HG03280 (cell line): ENCODE results near the gene PAQR9.
A peak's percentile ranks its signal among the peaks of the same experiment; 100 is the strongest.
"Not testable (repeated sequence)": the region's sequence is repeated elsewhere in the genome, so short reads cannot be mapped to it uniquely, and the experiment has no call there.

Experiments
- ATAC-seq: cut with Tn5 transposase; IDR thresholded peaks from one replicate; pipeline ENCODE4 v1.9.1; 2021; ENCODE audit warnings: mild to moderate bottlenecking, moderate library complexity; ENCODE audit not compliant: unreplicated experiment

Gene PAQR9

DNA sequence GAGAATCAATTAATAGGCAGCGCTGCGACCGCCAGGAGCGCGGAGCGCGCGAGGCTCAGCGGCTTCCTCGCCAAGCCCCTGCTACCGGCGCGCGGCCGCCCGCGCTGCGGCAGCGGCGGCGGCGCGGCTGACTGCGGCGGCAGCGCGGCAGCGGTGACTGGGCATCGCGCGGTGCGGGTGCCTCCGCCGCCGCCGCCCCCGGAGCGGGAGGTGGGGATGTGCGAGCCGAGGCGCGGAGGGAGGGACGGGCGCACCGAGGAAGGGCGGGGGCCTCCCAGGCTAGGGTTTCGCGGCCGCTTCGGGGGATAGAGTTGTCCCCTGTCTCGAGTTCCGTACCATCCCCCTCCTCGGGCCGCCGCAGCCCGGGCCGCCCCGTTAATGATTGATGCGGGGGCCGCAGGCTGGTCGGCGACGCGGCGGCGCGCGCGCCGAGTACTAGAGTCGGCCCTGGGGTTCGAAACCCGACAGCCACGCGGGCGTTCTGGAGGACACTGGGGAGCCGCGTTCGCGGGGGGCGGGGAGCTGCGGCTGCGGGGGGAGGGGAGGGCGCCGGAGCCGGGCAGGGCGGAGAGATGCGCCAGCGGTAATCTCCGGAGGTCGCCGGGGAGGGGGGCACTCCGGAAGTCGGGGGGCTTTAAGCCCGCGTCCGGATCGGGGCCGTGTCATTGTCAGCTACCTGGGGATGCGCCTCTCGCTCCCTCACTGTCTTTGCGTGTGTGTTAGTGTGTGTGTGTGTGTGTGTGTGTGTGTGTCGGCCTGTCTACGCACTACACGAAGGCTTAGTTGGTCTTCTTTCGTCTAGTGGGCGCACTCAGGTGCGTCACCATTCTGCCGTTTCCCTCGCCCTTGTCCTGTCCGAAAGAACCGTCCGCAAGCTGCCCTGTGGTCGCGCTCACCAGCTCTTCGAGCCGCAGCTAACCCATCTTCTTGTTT is at the start of gene PAQR9:
PAQR9 (minus strand) TSS at position 159 of the 933 bp plus-strand sequence. CDS start 338 bp downstream, outside the sequence.
- ATAC-seq: no peak

DNA sequence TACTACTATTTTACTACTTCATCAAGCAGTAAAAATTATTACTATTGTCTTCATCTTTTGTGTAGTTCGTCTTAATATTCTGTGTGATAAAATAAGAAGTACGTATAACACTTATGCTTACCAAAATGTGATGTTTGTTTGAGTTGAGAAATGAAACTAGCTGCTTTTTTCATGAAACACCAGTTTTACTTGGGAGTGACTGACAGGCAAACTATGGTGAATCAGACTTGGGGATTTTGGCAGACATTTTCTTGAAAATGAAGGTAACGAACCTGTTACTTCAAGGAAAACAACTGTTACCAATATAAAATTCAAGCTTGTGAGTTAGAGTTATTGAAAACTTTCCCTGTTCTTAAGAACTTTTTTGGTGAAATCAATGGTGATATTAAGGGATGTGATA is 48.2 kb upstream of the PAQR9 start:
- ATAC-seq: no peak

DNA sequence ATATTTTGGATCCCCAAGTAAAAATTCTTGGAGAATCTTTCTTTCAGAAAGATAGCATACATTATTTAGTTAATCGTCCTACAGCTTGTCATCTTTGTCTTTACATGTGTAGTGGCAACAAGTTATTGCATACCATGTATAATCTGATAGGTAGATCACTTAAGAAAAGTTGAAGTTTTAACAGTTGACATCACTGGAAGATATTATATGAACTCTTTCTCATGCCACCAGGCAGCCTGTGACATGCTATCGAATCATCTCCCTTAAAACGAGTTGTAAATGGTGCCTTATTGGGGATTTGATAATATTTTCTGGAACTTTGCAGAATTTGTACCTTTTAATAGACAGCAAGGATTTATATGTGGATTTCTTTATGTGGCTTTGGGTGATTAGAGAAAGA is 46.5 kb upstream of the PAQR9 start:
- no peak for ATAC-seq

- ATAC-seq: no peak
Observed at GRCh38 chr3:143004823-143005222, 41.3 kb upstream of the PAQR9 start.

- ATAC-seq: no peak
Observed at GRCh38 chr3:143002727-143003126, 39.3 kb upstream of the PAQR9 start.

DNA sequence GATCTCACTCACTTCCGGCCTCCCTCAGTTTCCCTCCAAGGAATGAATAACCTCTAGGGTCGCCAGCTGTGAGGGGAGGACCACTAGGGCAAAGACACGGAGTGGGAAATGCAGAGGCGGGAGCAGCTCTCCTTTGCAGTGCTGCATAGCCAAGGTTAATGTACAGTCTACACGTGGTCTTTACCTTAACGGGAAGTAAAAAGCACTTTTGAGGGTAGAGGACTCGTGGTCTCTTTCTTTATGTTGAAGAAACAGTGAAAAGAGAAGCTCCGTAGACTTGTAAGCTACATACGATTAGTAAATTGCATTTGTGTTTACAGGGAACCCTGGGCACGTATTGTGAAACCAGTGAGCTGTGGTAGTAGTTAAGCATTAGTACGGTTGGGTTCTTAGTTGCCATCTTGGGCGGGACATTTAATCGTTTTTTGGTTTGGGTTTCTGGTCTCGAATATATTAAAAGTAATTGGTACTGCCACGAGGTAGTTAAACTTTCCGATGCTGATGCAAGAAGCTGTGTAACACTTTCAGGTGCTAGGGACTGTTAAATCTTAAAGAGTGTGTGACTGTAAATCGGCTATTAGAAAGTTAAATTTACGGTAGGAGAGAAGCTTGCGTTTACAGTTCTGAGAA is 38.7 kb upstream of the PAQR9 start:
- ATAC-seq: peak; percentile 31

DNA sequence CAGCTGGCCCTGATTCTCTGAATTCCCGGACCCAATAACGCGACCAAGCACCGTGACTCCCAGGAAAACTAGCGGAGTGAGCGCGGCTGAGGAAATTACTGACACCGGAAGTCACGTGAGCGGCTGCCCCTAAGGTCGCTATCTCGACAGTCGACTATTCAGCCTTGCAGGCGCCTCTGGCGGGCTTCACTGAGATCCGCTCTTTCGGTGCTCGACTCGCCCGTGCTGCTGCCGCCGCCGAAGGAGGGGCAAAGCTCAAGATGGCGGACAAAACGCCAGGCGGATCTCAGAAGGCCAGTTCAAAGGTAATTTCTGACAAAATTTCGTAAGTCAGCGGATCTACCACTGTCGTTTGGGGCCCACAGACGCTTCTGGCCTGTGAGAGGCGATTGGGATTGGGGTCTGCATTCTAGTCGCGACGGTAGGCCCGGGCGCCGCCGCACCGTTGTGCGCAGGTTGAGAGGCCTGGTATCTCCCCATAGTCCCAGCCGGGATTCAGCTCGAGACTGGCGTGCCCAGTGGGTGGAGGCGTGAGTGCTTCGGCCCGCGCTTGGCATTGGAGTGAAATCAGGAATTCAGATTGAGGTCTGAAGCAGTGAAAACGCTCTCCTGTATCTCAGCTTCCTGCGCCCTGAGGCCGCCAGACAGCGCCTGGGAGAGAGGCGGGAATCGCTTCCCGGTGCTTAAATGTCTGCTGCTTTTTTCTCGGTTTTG is 38.1 kb upstream of the PAQR9 start, which contains the start of gene U2SURP:
U2SURP (plus strand) TSS at position 202 of the 714 bp plus-strand sequence; CDS start at position 261, 59 bp downstream.
- peak; percentile 91 for ATAC-seq

- peak; percentile 73 for ATAC-seq
Observed at GRCh38 chr3:143001034-143001368, 37.5 kb upstream of the PAQR9 start.

DNA sequence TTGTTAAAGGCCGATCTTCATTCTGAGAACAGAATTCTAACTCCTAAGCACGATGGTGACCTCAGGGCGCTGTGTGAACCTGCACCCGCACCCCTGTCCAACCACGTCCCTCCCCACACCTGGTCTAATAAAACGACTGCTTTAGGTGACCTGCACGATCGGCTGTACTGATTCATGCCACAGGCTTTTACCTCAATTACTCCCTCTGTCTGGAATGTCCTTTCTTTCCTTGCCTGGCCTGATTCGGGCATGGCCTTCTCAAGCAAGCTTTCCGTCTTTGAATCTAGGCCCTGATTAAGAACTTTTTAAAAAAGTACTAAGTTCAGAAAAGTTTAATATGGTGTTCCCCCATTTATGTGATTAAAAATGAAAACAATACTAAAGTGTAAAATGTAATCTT is 37.1 kb upstream of the PAQR9 start:
- no peak for ATAC-seq

- ATAC-seq: no peak
Observed at GRCh38 chr3:142999881-143000280, 36.4 kb upstream of the PAQR9 start.

DNA sequence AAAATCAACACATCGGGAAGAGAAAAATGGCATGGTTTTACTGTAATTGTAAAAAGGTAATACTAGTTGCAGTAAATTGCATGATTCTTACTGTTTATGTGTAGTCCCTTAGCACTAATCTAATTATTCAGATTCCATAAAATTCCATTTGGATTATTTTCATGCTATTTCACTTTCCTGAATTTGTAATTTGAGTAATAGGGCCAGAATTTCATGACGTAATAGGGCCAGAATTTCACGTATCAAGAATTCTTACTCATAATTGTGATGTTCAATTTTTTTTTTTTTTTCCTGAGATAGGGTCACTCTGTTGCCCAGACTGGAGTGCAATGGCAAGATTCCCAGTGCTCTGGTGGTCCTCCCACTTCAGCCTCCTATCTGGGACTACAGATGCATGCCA is 35.0 kb upstream of the PAQR9 start:
- no peak for ATAC-seq

- ATAC-seq: no peak
Observed at GRCh38 chr3:142997330-142997729, 33.9 kb upstream of the PAQR9 start.

DNA sequence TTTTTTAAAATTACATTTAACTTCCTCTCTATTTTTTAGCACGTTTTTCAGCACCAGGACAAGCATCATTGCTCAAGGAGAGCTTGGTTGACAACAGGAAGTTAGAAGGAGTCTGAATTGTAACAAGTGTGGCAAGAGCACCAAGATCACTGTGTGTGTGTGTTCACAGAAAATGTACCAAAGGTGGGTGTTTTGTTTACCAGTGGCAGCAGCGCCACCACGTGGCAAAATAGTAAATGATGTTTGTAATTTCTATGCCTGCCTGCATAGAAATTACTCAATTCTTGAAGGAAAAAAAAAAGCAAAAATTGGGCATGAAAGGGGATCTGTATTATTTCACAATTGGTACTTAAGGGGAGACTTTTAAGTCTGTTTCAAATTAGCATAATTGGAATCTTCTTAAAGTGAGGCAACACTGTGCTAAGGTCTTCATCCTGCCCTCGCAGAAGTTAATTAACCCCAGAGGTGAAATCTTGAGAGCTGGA is 30.5 kb upstream of the PAQR9 start:
- ATAC-seq: peak; percentile 62

DNA sequence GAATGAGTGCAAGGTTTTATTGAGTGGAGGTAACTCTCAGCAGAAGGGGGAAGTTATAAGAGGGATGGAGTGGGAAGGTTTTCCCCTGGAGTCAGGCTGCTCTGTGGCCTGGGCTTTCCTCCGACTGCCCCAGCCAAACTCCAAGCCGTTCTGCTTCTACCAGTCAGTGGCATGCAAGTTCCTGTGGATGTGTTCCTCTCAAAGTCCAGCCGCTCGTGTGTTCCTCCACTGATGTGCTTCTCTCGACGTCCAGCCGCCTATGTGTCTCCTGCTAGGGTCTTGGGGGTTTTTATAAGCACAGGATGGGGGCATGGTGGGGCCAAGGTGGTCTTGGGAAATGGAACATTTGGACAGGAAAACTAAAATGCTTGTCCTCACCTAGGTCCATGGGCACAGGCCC is 28.8 kb upstream of the PAQR9 start:
- no peak for ATAC-seq

GRCh38 chr3:142990721-142991120 is 27.2 kb upstream of the PAQR9 start:
- ATAC-seq: no peak

GRCh38 chr3:142988826-142989225 is 25.4 kb upstream of the PAQR9 start:
- ATAC-seq: not testable (repeated sequence)

DNA sequence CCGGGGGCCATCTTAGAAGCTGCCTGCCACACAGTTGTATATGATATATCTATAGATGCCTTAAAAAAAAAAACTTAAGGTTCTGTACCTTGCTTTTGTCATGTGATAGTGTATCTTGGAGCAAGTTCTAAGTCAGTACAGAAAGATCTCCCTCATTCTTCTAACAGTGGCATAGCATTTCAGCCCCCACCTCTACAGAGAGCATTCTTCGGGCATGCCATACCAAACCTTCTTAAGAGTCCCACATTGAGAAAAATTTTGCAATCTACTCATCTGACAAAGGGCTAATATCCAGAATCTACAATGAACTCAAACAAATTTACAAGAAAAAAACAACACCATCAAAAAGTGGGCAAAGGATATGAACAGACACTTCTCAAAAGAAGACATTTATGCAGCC is 24.7 kb upstream of the PAQR9 start:
- not testable (repeated sequence) for ATAC-seq

- no peak for ATAC-seq
Observed at GRCh38 chr3:142987707-142988106, 24.2 kb upstream of the PAQR9 start.

GRCh38 chr3:142987080-142987700 is 23.7 kb upstream of the PAQR9 start:
- peak; percentile 53 for ATAC-seq

DNA sequence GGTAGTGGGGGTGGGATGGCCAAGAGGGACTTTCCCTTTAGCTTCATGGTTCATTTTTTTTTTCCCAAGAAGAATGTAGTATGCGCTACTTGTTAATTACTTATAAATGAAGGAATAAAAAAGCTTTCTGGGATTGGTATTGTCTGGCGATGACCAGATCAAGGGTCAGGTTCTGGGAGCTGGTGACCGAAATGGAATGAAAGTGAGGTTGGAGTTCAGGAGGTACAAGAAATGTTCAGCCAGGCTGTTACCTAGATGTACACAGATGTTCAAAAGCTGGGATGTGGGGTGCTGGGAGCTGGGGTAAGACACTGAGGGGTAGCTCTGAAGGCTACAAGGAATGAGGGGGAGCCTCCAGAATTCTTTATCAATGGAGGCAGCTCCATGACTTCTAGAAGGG is 20.8 kb upstream of the PAQR9 start:
- ATAC-seq: no peak

DNA sequence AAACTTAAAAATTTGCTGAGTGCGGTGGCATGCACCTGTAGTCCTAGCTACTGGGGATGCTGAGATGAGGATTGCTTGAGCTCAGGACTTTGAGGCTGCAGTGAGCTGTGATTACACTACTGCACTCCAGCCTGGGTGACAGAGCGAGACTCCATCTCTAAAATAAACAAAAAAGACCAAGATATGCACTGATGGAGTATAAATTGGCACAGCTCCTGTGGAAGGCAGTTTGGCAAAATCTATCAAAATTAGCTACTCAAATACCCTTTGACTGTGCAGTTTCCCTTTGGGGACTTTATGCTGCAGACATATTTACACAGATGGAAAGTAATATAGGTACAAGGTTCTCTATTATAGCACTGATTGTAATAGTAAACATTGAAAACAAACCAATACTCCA is 19.8 kb upstream of the PAQR9 start:
- ATAC-seq: no peak
